ENCODE results near the gene GTF2F1.
"Not testable (repeated sequence)": the region's sequence is repeated elsewhere in the genome, so short reads cannot be mapped to it uniquely, and the experiment has no call there.

Gene GTF2F1

DNA sequence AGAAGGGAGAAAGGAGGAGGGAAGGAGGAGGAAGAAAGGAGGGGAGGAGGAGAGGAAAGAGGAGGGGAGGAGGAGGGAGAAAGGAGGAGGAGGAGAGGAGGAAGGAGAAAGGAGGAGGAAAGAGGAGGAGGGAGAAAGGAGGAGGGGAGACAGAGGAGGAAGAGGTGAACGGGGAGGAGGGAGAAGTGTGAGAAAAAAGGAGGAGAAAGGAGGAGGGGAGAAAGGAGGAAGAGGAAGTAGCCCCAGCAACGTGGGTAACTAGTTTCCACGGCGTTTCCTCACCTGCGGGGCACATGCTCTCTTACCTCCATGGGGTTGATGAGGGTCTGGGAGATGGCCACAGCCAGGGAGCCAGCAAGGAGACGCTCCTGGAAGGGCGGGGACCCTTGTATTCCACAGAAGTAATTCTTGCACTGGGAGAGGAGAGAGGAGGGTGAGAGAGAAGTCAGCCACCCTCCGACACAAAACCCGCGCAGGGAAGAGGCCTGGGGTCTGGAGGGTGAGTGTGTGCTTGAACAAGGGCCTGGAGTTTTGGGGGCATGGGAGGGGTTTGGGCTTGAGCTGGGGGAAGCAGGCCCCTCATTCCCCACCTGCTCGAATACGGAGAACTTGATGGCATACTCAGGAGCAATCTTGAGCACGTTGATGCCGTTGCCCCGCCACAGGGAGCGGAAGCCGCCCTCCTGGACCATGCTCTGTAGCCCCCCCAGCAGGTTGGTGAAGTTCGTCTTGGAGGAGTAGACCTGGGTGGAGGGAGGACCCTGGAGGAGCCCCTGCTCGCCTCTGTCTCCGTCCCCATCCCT is 36.7 kb upstream of the GTF2F1 start:
- Histone ChIP-seq H3K4me3 (no peak overlapping the region), H3K27ac (no peak overlapping the region), H3K9ac (ENCODE audit: insufficient read length) (no peak overlapping the region), H3K36me3 (ENCODE audit: insufficient read depth, low read length) (no peaks in the 10 kb centered on the region), H3K9me3 (ENCODE audit: low read depth, low read length) (no peaks in the 10 kb centered on the region)
- TF ChIP-seq EZH2 (IDR thresholded peaks at IDR 0.05): no peak
- TF ChIP-seq POLR2AphosphoS5 (IDR thresholded peaks at IDR 0.05; ENCODE audit: borderline replicate concordance, low read depth, low read length): no peak
- no peak for TF ChIP-seq FOXP2 (optimal IDR thresholded peaks at IDR 0.05; ENCODE audit: control extremely low read depth, extremely low read length, insufficient read depth)
- DNase-seq (ENCODE audit: low read depth, low spot score): no peak

DNA sequence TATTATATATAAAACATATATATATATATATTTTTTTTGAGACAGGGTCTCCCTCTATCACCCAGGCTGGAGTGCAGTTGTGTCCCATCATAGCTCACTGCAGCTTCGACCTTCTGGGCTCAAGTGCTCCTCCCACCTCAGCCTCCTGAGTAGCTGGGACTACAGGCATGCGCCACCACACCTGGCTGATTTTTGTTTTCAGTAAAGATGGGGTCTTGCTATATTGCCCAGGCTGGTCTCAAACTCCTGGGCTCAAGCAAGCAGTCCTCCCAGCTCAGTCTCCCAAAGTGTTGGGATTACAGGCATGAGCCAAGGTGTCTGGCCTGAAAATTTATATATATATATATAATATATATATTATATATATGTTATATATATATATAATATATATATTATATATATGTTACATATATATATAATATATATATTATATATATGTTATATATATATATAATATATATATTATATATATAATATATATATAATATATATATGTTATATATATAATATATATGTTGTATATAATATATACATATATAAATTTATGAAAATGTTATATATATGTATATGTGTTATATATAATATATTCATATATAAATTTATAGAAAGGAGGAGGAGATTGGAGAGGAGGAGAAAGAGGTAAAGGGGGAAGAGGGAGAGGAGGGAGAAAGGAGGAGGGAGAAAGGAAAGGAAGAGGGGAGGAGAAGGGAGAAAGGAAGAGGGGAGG is 35.9 kb upstream of the GTF2F1 start:
- H3K27ac ChIP-seq; H3K9me3 ChIP-seq (ENCODE audit: low read depth, low read length); H3K36me3 ChIP-seq (ENCODE audit: insufficient read depth, low read length); H3K4me3 ChIP-seq; H3K9ac ChIP-seq (ENCODE audit: insufficient read length); DNase-seq (ENCODE audit: low read depth, low spot score): not testable (repeated sequence)

DNA sequence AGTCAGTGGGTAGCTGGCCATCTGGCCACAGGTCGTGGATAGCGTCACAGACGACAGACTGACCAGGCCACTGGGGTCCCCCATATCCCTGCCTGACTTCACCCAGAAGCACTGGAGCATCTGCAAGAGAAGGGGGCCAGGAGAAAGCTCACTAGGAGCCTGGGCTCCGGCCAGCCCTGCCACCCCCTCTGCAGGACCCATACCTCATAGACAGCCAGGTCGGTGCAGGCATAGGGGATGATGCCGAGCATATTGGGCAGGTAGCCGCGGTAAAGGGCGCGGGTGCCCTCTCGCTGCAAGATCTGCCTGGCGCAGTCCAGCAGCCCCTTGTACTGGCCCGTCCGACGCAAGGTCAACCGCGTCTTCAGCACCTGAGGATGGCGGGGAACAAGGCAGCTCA is 34.2 kb upstream of the GTF2F1 start:
- no peak for DNase-seq (ENCODE audit: low read depth, low spot score)
- Histone ChIP-seq H3K36me3 (ENCODE audit: insufficient read depth, low read length) (peaks cover 9% of the 10 kb centered on the region), H3K9me3 (ENCODE audit: low read depth, low read length) (no peaks in the 10 kb centered on the region), H3K27ac (no peak overlapping the region), H3K9ac (ENCODE audit: insufficient read length) (no peak overlapping the region), H3K4me3 (no peak overlapping the region)
- TF ChIP-seq FOXP2 (optimal IDR thresholded peaks at IDR 0.05; ENCODE audit: control extremely low read depth, extremely low read length, insufficient read depth) (no peak), POLR2AphosphoS5 (IDR thresholded peaks at IDR 0.05; ENCODE audit: borderline replicate concordance, low read depth, low read length) (no peak)

DNA sequence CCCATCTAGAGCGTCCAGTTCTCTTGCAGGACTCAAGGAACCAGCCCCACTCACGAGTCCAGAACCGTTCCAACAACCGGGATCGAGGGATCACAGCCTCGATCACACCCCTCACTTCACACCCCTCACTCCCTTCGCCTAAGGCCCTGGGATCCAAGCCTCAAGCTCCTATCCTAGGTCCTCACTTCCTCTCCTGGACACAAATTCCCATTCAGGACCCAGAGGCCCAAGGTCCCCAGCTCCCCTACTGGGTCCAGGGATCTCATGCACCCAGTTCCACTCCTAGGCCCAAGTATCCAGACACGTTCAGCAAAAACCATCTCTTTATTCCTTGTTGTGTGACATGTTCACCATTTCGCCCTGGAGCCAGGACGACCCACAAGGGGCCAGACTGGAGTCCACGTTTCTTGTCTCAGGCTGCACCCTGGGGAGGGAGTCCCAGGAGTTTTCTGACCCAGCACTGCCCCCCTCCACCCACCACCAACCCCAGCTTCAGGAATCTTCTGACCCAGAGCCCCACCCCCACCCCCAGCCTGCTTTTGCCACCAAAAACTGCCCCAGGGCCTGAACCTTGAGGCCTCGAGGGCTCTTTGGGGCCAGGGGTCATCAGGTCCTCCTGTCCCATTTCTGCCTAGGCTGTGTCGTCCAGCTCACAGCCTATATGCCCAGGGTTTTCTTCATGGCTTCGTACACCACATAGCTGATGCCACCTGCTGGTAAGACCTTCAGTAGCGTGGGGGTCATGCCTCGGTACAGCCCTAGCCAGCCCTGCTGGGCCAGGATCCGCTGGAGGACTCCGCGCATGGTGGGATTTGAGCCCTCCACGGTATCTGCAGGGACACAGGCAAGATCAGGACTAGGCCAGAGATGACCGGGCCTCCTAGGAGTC is 33.0 kb upstream of the GTF2F1 start:
- no peak for TF ChIP-seq POLR2AphosphoS5 (IDR thresholded peaks at IDR 0.05; ENCODE audit: borderline replicate concordance, low read depth, low read length)
- peak overlapping the region; percentile 86 for H3K27ac ChIP-seq
- H3K9me3 ChIP-seq (ENCODE audit: low read depth, low read length): no peaks in the 10 kb centered on the region
- H3K36me3 ChIP-seq (ENCODE audit: insufficient read depth, low read length): peaks cover 21% of the 10 kb centered on the region
- DNase-seq (ENCODE audit: low read depth, low spot score): no peak
- H3K9ac ChIP-seq (ENCODE audit: insufficient read length): peak overlapping the region; percentile 10
- H3K4me3 ChIP-seq: no peak overlapping the region

DNA sequence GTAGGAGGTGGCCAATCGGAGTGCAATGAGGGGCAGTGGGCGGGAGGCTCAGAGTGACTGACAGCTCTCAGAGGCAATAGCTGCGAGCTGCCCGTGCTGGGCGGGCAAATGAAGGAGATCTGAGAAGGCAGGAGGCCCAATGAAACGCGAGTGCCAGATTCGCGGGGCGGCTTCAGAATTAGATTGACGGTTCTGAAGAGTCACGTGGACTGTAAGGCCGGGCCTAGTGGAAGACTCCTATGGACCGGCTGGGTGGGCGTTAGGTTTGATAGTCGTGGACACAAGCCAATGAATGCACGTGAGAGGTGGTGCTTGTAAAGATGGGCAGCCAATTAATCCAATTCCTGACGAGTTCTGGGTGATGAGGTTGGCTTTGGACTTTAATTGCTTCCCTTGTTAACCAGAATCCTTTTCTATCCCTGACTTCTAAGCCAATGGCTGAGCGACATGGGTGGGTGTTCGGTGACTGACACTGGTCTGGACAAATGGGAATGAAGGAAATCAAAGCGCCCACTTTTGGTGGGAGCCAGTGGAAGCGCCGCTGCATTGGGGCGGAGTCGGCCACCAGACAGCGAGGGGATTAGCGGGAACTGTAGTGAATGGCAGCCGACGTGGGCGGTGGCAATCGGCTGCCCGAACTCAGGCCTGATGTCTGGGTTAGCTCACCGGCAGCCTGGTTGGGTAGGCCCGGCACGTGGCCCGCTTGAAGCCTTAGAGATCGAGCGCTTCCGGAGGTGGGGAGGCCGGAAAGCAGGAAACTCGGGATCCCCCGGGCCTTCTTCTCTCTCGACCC is 32.2 kb upstream of the GTF2F1 start:
- no peaks in the 10 kb centered on the region for H3K9me3 ChIP-seq (ENCODE audit: low read depth, low read length)
- peaks cover 29% of the 10 kb centered on the region for H3K36me3 ChIP-seq (ENCODE audit: insufficient read depth, low read length)
- H3K27ac ChIP-seq: peak overlapping the region; percentile 86
- TF ChIP-seq POLR2AphosphoS5 (IDR thresholded peaks at IDR 0.05; ENCODE audit: borderline replicate concordance, low read depth, low read length): peak; percentile 58; the same call in 1 of the 2 replicates
- no peak for TF ChIP-seq FOXP2 (optimal IDR thresholded peaks at IDR 0.05; ENCODE audit: control extremely low read depth, extremely low read length, insufficient read depth)
- no peak for TF ChIP-seq EZH2 (IDR thresholded peaks at IDR 0.05)
- peak; percentile 100 for DNase-seq (ENCODE audit: low read depth, low spot score)
- H3K4me3 ChIP-seq: no peak overlapping the region; the same call in 1 of the 2 replicates
- peak overlapping the region; percentile 10 for H3K9ac ChIP-seq (ENCODE audit: insufficient read length)

DNA sequence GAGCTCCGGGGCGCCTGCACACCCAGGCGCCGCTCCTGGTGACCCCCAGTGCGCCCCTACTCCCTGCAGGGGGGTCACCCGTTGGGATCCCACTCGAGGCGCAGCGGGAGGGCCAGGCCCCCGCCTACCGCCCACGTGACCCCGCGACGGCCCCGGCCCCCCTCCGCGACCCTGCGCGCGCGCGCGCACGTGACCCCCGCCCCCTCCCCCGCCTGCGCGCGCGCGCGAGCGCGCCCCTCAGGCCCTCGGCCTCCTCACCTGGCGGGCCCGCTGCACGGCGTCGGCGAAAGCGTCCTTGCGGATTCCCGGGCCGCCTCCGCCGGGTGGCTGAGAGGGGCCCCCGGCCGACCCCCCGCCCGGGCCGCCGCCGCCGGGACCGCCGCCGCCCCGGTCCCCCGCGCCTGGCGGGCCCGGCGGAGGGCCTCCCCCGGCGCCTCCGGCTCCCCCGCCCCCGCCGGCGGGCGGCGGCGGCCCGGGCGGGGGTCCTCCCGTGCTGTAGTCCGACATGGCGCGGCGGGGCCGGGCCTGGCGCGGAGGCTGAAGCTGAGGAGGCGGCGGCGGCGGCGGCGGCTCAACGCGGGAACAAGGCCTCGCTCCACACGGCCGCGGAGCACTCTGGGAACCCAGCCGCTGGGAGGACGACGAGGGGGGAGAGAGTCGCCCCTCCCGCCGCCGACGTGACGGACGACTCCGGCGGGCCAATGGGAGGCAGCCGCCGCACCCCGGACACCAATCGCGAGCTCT is 31.4 kb upstream of the GTF2F1 start, which contains the start of gene KHSRP:
Gene KHSRP, minus strand, starts transcription at position 617 of the 744 bp plus-strand sequence. Its CDS starts 110 bp downstream, at position 507.
- peak within 1 kb of the TSS; percentile 86 for H3K27ac ChIP-seq
- peaks cover 37% of the 10 kb centered on the region for H3K36me3 ChIP-seq (ENCODE audit: insufficient read depth, low read length)
- peak within 1 kb of the TSS; percentile 96 for H3K4me3 ChIP-seq
- H3K9ac ChIP-seq (ENCODE audit: insufficient read length): peak within 1 kb of the TSS; percentile 94
- DNase-seq (ENCODE audit: low read depth, low spot score): no peak
- TF ChIP-seq FOXP2 (optimal IDR thresholded peaks at IDR 0.05; ENCODE audit: control extremely low read depth, extremely low read length, insufficient read depth) (no peak), POLR2AphosphoS5 (IDR thresholded peaks at IDR 0.05; ENCODE audit: borderline replicate concordance, low read depth, low read length) (peak; percentile 75; the same call in 1 of the 2 replicates)
- no peaks in the 10 kb centered on the region for H3K9me3 ChIP-seq (ENCODE audit: low read depth, low read length)

DNA sequence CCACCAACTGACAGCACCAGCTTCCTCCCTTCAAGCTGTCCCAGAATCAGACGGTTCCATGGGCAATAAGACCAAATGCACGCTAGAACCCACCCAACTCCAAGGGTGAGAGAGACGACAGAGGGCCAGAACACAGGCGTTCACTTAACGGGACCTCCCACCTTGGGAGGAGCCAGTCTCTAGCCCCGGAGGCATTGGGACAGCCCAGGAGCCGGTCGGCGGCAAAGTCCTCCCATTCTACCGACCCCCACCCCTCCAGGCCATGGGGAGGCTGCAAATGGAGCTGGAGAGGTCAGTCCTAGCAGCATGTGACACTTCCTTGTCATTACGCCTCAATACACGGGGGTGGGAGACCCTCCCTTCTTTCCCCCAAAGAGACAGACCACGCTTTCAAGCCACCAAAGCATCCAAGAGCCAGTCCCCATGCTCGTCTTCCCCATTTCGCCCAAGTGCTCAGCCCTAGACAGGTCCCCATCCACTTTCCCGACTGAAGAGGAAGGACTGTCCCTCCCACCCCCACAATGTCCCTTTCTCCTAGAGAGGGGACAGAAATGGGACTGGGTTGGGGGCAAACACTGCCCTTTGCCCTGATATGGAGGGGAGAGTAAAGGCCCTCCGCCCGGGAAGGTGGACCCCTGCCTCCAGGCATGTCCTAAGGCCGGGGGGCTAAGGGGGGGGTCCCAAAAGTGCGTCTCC is 30.7 kb upstream of the GTF2F1 start:
- peaks cover 44% of the 10 kb centered on the region for H3K36me3 ChIP-seq (ENCODE audit: insufficient read depth, low read length)
- peak overlapping the region; percentile 94 for H3K9ac ChIP-seq (ENCODE audit: insufficient read length)
- no peaks in the 10 kb centered on the region for H3K9me3 ChIP-seq (ENCODE audit: low read depth, low read length)
- H3K4me3 ChIP-seq: peak overlapping the region; percentile 96
- no peak; the same call in 1 of the 2 replicates for TF ChIP-seq POLR2AphosphoS5 (IDR thresholded peaks at IDR 0.05; ENCODE audit: borderline replicate concordance, low read depth, low read length)
- TF ChIP-seq EZH2 (IDR thresholded peaks at IDR 0.05): no peak
- no peak for TF ChIP-seq FOXP2 (optimal IDR thresholded peaks at IDR 0.05; ENCODE audit: control extremely low read depth, extremely low read length, insufficient read depth)
- no peak for DNase-seq (ENCODE audit: low read depth, low spot score)
- H3K27ac ChIP-seq: 0 out of 2 replicates have a peak overlapping the region, but pooled peaks have one; percentile 30

Data from SK-N-MC (cell line).